Measurements from ENCODE around the gene R3HDM2.

R3HDM2 gene

GRCh38 chr12:57229046-57229633 is 201.7 kb downstream of the R3HDM2 start:
- no peak for DNase-seq (ENCODE audit: low read depth)

GRCh38 chr12:57227315-57228115 is 203.3 kb downstream of the R3HDM2 start:
- DNase-seq (ENCODE audit: low read depth) = no peak

GRCh38 chr12:57226588-57227314 is 204.1 kb downstream of the R3HDM2 start:
- DNase-seq (ENCODE audit: low read depth) = no peak

- no peak for DNase-seq (ENCODE audit: low read depth)
Observed at GRCh38 chr12:57225680-57226210, 205.1 kb downstream of the R3HDM2 start.

- DNase-seq (ENCODE audit: low read depth) = no peak
Observed at GRCh38 chr12:57224973-57225679, 205.7 kb downstream of the R3HDM2 start.

GRCh38 chr12:57224278-57224972 is 206.4 kb downstream of the R3HDM2 start:
- DNase-seq (ENCODE audit: low read depth) = no peak

GRCh38 chr12:57223191-57224165 is 207.4 kb downstream of the R3HDM2 start:
- no peak for DNase-seq (ENCODE audit: low read depth)

- no peak for DNase-seq (ENCODE audit: low read depth)
Observed at GRCh38 chr12:57222286-57223190, 208.3 kb downstream of the R3HDM2 start.

- DNase-seq (ENCODE audit: low read depth) = no peak
Observed at GRCh38 chr12:57221169-57221917, 209.5 kb downstream of the R3HDM2 start.

- DNase-seq (ENCODE audit: low read depth) = no peak
Observed at GRCh38 chr12:57220770-57221168, 210.1 kb downstream of the R3HDM2 start.

- DNase-seq (ENCODE audit: low read depth) = no peak
Observed at GRCh38 chr12:57219993-57220754, 210.7 kb downstream of the R3HDM2 start.

GRCh38 chr12:57219205-57219992 is 211.4 kb downstream of the R3HDM2 start:
- no peak for DNase-seq (ENCODE audit: low read depth)

GRCh38 chr12:57218030-57218853 is 212.6 kb downstream of the R3HDM2 start:
- no peak for DNase-seq (ENCODE audit: low read depth)

- no peak for DNase-seq (ENCODE audit: low read depth)
Observed at GRCh38 chr12:57216921-57217879, 213.6 kb downstream of the R3HDM2 start.
